Measurements from ENCODE around the gene EFNB1. TPM values are rescaled to one million over a fixed set of nuclear protein-coding genes. Genes with fewer than 3 reads are reported as not detected.

EFNB1 gene
- total and polyA plus RNA-seq, 2 of the 8 experiments (the other 6 are each of a cell fraction or from before 2014, with no cell fraction given) = 2.3 to 5.4 TPM

GRCh38 chrX:68880846-68881552, 52.2 kb downstream of the EFNB1 start:
- peaks cover 0 to 18% (median 9%) of the 10 kb centered on the region in 4 experiments; a peak in 6 of 7 replicates for H3K4me1 ChIP-seq (replicated peaks in 1 of 4; ENCODE audit: control insufficient read depth in 3 of 4, insufficient read depth in 4 of 4, low read length in 3 of 4)
- no peak overlapping the region for H3K56ac ChIP-seq (replicated peaks; ENCODE audit: insufficient read length, low read depth, low read length)
- H2BK20ac ChIP-seq (ENCODE audit: low read length) = no peak overlapping the region
- H3K79me1 ChIP-seq (ENCODE audit: low read depth, low read length) = no peaks in the 10 kb centered on the region
- no peaks in the 10 kb centered on the region for H3K79me2 ChIP-seq (ENCODE audit: control insufficient read depth in 1 of 2, insufficient read depth in 2 of 2, low read length in 2 of 2)
- no peaks in the 10 kb centered on the region for H3K36me3 ChIP-seq (ENCODE audit: control insufficient read depth in 2 of 4, insufficient read depth in 4 of 4, low read length in 3 of 4)
- no peak overlapping the region for H2BK5ac ChIP-seq (ENCODE audit: low read depth, low read length)
- DNase-seq (ENCODE audit: low read depth in 1 of 2, low spot score in 2 of 2) = no peak
- no peaks in the 10 kb centered on the region; a peak in 2 of 7 replicates for H3K27me3 ChIP-seq (replicated peaks in 1 of 4; ENCODE audit: control insufficient read depth in 3 of 4, extremely low read depth in 1 of 4, insufficient read depth in 3 of 4, low read length in 3 of 4)
- H3K23me2 ChIP-seq (ENCODE audit: low read depth, low read length) = no peaks in the 10 kb centered on the region
- H4K91ac ChIP-seq (replicated peaks; ENCODE audit: insufficient read length, low read length) = peak overlapping the region; percentile 52
- no peak overlapping the region for H3K9ac ChIP-seq (replicated peaks in 1 of 4; ENCODE audit: extremely low read depth in 1 of 4, low read depth in 3 of 4, low read length in 3 of 4)
- H2BK120ac ChIP-seq (replicated peaks; ENCODE audit: low read depth, low read length) = no peak overlapping the region
- H3K18ac ChIP-seq (ENCODE audit: extremely low read depth, low read length) = no peak overlapping the region; the same call in 1 of the 2 replicates
- H2AFZ ChIP-seq (ENCODE audit: low read length) = no peak overlapping the region
- no peak overlapping the region for H2AK5ac ChIP-seq (ENCODE audit: low read depth, low read length)
- no peak overlapping the region for H4K8ac ChIP-seq (ENCODE audit: extremely low read depth, insufficient read depth, low read length)
- H3K14ac ChIP-seq (ENCODE audit: insufficient read length) = no peak overlapping the region
- WGBS, 2 experiments (ENCODE audit: extremely low coverage in 1 of 2, insufficient coverage in 1 of 2, insufficient read length in 1 of 2, insufficient replicate concordance in 2 of 2, low coverage in 1 of 2, low lambda C conversion rate in 2 of 2, missing lambda C conversion rate in 1 of 2) = 52% methylated on average over 2 of the region's 9 CpGs; no CpG with 5 or more reads in 1 of the 2 experiments
- no peak overlapping the region for H3K23ac ChIP-seq (ENCODE audit: insufficient read length)
- H3K9me3 ChIP-seq (ENCODE audit: insufficient read depth in 2 of 2, low read depth in 1 of 2, low read length in 1 of 2) = no peaks in the 10 kb centered on the region
- ChIA-PET POLR2A (ENCODE audit: partially characterized antibody) (interaction anchor here (1.2 to 2.5 kb wide), 5 partner anchors 12 to 109 kb away, joined by 3 to 8 read pairs (median 3); no protein-coding TSS in a partner anchor), CTCF (ENCODE audit: partially characterized antibody) (no interaction called here)
- H3K4me2 ChIP-seq (ENCODE audit: insufficient read depth in 1 of 2, low read depth in 2 of 2, low read length in 2 of 2) = peak overlapping the region; percentile 21 to 40; a peak in 2 of 4 replicates
- no peak overlapping the region for H2BK12ac ChIP-seq (ENCODE audit: low read depth, low read length)
- no peak overlapping the region for H3K4me3 ChIP-seq (ENCODE audit: extremely low read depth in 1 of 4, insufficient read depth in 2 of 4, low read depth in 3 of 4, low read length in 4 of 4)
- H4K20me1 ChIP-seq (replicated peaks in 1 of 2; ENCODE audit: control insufficient read depth in 1 of 2, insufficient read depth in 2 of 2, low read length in 2 of 2) = no peaks in the 10 kb centered on the region
- no peak overlapping the region for H4K5ac ChIP-seq (ENCODE audit: insufficient read length, low read depth, low read length)
- no peak for FAIRE-seq
- H3K4ac ChIP-seq (replicated peaks; ENCODE audit: insufficient read length, low read depth, low read length) = no peak overlapping the region
- no peak overlapping the region for H3K27ac ChIP-seq (ENCODE audit: low read depth, low read length)
- no peak overlapping the region for H2BK15ac ChIP-seq (ENCODE audit: low read length)
- TF ChIP-seq, protein P1, sequence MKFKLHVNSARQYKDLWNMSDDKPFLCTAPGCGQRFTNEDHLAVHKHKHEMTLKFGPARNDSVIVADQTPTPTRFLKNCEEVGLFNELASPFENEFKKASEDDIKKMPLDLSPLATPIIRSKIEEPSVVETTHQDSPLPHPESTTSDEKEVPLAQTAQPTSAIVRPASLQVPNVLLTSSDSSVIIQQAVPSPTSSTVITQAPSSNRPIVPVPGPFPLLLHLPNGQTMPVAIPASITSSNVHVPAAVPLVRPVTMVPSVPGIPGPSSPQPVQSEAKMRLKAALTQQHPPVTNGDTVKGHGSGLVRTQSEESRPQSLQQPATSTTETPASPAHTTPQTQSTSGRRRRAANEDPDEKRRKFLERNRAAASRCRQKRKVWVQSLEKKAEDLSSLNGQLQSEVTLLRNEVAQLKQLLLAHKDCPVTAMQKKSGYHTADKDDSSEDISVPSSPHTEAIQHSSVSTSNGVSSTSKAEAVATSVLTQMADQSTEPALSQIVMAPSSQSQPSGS (IDR thresholded peaks at IDR 0.05; ENCODE audit: low read length) = no peak
- TF ChIP-seq CBX8 (IDR thresholded peaks at IDR 0.05; ENCODE audit: borderline replicate concordance, low read depth, low read length) (no peak), TAF7 (optimal IDR thresholded peaks at IDR 0.05; ENCODE audit: borderline replicate concordance, low read depth, low read length) (no peak), HDAC2 (IDR thresholded peaks at IDR 0.05; ENCODE audit: borderline replicate concordance in 1 of 2, low read depth in 2 of 2, low read length in 2 of 2) (no peak), HDAC6 (IDR thresholded peaks at IDR 0.05; ENCODE audit: low read depth, low read length) (no peak), EGR1 (IDR thresholded peaks at IDR 0.05; ENCODE audit: borderline replicate concordance, low read depth, low read length) (no peak), GABPA (IDR thresholded peaks at IDR 0.05; ENCODE audit: borderline replicate concordance, insufficient read depth, low read length) (no peak), SIRT6 (IDR thresholded peaks at IDR 0.05; ENCODE audit: low read length) (no peak), FOSL1 (IDR thresholded peaks at IDR 0.05; ENCODE audit: insufficient read depth, low read depth, low read length) (no peak), CBX5 (IDR thresholded peaks at IDR 0.05; ENCODE audit: low read depth, low read length) (no peak), JUN (IDR thresholded peaks at IDR 0.05; ENCODE audit: low read depth, low read length) (no peak)
